Measurements from ENCODE around the gene MOCS1.
A peak's percentile ranks its signal among the peaks of the same experiment; 100 is the strongest.

Gene MOCS1

DNA sequence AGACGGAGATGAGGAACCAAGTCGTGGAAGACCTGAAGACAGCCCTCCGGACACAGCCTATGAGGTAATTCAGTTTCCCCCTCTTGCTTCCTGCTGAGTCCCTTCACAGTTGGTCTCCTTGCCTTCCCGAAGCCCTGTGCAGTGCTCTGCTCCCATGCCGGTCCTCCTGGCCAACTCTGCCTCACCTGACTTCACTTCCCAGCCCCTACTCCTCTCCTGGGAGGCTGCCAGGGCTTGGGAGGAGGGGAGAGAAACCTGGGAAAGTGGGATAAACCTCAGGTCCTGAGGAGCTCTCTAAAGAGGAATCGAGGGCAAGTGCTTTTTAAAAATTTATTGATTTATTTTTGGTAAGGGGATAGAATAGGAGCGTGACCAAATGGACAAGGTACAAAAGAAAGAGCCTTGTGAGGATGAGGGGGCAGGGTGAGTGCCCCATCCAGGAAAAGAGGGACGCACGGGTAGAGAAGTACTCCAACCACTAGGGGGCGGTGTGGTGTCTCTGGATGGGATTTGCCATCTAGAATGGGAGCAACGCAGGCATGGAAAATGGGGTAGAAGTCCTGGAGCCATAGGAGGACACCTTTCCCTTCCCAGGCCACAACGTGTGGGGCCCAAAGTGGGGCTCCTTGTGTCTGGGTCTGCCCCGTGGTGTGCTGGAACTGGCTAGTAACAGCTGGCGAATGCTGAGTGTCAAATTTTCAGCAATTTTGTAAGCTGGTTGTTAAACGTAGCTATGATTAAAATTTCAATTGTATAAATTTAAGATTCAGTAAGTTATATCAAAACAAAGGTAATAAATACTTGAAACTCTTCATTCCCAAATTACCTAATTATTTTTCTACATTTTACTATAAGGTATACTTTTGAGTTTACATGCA lies 69.0 kb downstream of the MOCS1 start:
- DNase-seq: peak; percentile 46

GRCh38 chr6:39861663-39862062 lies 72.6 kb downstream of the MOCS1 start:
- no peak for DNase-seq

- DNase-seq: no peak
Measured at GRCh38 chr6:39859025-39859424, 75.2 kb downstream of the MOCS1 start.

GRCh38 chr6:39855356-39855995 lies 78.8 kb downstream of the MOCS1 start:
- DNase-seq: no peak
